Testis (tissue), 2 donors: ENCODE results near the gene ITPA.

Experiments
- POLR2A ChIP-seq: fragments of 450-650 bp; IDR thresholded peaks from one replicate; pipeline ENCODE4 v1.6.1; 2017; ENCODE audit warnings: antibody characterized with exemption, mild to moderate bottlenecking, moderate library complexity
- TF ChIP-seq, protein P1 (sequence below), 3 experiments: fragments of 450-650 bp in 2 of 3; fragments of 200-600 bp in 1 of 3; sonication (generic) in 1 of 3; IDR thresholded peaks; one replicate each; pipeline ENCODE4 v1.5.1; 2016 to 2019; ENCODE audit warnings: antibody characterized with exemption in 3 of 3, mild to moderate bottlenecking in 2 of 3, moderate library complexity in 1 of 3

DNA sequence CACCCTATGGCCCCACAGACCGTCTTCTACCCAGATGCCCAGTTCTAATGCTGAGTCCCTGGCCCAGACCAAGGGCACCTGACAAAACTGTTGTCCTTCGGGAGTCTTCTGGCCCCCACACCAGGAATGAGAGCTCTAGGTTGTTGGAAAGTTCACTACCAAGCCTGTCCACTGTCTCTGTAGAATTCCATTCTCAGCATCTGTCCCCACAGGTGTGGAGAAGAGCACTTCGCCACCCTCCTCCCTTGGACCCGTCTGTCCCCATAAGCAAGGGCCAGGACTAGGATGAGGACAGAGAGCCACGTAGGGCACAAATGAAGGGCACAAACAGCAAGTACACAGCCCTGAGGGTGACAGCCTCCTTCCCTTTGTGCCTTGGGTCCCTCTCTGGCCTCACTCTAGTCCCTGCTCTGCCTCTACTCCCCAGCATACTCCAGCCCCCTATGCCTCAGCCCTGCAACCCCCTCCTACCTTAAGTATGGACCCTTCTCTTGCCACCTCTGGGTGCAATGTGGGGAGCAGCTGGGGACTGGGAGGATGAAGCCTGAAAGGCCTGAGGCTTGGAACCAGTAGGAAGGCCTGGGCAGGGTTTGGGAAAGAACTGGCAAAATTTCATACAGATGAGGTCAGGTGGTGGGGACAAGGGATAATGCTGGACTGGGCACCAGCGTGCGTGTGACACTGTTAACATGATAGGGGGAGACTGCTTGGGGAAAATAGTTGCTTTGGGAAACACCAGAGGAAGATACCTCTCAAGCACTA, 40.3 kb upstream of the ITPA start:
- no peak for TF ChIP-seq POLR2A
- TF ChIP-seq, protein P1, sequence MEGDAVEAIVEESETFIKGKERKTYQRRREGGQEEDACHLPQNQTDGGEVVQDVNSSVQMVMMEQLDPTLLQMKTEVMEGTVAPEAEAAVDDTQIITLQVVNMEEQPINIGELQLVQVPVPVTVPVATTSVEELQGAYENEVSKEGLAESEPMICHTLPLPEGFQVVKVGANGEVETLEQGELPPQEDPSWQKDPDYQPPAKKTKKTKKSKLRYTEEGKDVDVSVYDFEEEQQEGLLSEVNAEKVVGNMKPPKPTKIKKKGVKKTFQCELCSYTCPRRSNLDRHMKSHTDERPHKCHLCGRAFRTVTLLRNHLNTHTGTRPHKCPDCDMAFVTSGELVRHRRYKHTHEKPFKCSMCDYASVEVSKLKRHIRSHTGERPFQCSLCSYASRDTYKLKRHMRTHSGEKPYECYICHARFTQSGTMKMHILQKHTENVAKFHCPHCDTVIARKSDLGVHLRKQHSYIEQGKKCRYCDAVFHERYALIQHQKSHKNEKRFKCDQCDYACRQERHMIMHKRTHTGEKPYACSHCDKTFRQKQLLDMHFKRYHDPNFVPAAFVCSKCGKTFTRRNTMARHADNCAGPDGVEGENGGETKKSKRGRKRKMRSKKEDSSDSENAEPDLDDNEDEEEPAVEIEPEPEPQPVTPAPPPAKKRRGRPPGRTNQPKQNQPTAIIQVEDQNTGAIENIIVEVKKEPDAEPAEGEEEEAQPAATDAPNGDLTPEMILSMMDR (IDR thresholded peaks at IDR 0.05) = no peak
